NCI-H748 treated with DMSO at 0.1 percent for 48 hours (cell line): Measurements from ENCODE around the gene GPRC5C.

Experiments used
- DNase-seq: peaks from one replicate; lab custom pipeline; 2025; lab: John Stamatoyannopoulos, UW

The GPRC5C gene

DNA sequence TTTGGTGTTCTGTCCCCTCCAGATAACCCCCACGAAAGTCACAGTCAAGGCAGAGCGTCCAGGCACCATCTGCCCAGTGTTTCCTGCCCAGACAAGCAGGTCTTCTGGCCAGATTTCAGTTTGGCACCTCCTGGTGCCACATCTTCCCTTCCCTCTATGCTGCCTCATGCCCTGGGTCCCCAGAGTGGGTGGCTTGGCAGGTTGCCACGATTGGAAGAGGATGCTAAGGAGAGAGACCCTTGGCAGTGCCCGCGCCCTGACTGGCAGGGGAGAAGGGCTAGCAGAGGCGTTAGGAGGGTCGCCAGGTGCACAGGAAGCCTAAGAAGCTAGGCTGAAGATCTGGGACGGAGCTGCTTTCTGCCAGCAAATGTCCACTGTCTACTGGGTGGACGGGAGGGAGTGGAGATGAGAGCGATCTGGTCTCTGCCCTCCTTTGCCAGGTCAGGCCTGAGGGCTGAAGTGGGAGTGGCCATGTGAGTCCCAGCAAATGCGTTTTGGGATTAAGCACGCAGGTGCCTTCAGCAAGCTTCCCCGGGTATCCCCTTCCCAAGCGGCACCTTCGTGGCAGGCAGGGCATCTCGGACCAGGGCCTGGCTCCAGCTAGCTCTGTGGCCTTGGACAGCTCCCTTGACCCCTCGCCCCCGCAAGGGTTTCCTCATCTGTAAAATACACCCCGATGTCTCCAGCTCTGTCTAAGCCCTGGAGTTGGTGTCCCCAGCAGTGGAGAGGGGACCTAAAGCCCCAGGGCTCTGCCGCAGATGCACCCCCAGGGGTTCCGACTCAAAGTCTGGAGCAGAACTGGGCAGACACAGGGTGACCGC lies 21.2 kb downstream of the GPRC5C start:
- DNase-seq = no peak

DNA sequence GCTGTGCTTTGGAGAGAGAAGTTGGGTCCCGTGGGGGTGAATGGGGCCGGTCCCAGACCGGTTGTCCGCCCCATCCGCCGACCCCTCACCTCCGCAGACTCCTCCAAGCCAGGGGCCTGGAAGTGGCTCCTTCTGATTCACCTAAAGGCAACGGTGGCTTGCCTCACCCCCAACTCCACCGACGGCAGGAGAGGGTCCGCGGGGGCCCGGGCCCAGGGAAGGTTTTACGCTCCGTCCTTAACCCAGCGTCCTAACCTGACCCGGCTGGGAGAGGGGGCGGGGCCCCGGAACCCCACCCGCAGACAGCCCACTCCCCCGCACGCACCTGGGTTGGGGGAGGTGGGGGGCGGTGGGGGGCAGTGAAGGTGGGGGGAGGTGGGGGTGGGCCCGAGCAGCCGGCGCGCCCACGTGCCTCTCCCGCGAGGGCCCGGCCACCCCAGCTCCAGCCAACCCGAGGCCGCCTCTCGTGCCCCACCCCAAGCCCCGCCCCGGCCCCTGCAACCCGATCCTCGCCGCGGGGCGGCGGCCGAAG lies 21.8 kb downstream of the GPRC5C start:
- DNase-seq = no peak

DNA sequence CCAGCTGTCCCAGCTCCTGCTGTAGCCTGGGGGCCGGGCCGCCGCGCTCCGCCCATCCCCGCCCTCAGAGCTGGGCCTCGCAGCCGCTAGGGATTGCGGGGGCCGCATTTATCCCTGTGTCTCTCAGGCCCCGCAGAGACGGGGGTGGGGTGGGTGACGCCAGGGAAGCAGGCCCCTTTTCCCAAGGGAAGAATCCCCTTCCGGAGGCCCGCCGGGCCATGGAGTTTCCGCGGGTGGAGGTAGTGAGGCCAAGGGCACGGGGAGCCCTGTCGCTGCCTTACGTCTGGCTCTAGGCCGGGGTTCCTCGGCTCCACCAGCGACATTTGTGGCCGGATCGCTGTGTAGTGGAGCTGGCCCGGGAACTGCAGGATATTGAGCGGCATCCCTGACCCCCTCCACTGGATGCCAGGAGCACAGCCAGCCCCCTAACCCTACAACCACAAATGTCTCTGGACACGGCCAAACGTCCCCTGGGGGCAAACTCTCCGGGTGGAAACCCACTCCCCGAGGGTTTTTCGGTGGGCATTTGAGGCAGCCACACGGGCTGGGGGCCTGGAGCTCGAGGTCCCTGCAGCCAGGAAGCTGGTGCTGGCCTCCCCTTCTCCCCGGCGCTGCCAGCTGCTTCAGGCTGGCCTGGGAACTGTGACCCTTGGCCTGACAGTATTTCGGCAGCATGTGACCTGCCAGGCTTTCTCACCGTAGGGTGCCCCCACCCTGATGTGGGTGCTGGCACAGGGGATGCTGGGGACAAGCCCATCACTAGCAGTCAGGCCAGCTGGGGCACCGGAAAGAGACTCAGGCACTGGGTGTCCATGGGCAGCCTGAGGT lies 22.5 kb downstream of the GPRC5C start:
- peak; percentile 57 for DNase-seq

DNA sequence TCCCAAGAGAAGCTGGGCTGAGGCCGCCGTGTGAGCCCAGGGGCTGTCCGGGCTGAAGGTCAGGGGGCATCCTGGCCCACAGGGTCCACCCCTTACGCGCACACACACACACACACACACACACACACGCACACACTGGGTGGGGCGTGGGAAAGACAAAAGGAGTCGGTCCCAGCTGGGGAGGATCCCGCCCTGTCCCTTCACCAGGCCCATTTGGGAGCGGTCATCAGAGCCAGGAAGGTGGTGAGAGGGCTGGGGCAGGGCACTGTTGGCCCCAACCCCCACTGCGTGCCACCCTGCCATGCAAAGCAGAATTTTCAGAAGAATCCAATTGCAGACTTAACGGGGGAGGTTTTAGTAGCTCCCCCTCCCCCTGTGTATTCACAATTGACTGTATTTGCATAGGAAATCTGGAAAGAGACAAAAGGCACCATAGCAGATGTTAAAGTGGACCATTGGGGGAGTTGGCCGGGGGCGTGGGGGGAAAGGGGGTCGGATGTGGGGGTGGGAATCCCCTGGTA lies 23.2 kb downstream of the GPRC5C start:
- no peak for DNase-seq

DNA sequence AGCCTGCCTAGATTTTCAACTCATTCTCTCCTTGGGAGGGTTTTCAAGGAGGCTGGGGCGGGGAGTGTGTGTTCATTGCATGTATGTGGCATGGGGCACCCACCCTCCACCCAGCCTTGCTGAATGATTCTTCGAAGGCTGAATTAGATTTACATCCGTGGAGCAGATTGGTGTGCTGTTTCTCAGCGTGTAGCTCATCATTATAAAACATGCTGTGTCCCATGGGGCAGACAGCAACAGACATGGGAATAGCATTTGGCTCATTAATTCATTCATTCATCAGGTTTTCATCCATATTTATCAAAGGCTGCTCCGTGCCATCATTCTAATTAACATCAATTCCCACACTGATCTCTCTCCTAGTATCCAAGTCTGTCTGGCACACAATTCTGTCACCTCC lies 23.9 kb downstream of the GPRC5C start:
- DNase-seq = no peak

DNA sequence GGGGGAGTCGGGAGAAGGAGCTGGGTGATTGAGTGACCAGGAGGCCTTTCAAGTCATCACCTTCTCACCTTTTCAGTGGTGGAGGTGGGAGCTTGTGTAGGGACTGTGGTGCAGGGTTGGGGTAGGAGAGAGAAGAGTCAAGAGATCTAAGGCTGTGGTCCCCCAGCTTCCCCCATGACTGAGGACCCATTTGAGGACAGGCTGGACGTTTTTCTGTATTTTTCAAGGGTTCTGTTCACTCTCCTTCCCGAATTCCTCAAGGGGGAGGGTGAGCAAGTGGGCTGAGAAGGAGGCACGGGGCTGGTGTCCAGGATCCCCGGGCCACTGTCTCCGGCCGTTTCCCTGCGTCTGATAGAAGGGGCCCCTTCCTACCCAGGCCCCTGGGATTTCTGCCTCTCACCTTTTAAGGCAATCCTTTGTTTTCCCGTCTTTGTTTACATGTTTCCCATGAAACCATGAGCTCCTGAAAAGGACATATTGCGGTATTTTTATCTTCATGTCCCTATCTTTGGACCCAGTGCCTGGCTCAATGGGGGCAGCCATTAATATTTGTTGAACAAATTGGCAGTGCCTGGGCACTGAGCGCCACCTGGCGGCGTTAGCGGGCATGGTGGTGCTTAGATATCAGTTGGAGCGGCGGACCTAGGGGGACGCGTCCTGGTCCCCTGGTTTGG lies 25.4 kb downstream of the GPRC5C start:
- peak; percentile 7 for DNase-seq

DNA sequence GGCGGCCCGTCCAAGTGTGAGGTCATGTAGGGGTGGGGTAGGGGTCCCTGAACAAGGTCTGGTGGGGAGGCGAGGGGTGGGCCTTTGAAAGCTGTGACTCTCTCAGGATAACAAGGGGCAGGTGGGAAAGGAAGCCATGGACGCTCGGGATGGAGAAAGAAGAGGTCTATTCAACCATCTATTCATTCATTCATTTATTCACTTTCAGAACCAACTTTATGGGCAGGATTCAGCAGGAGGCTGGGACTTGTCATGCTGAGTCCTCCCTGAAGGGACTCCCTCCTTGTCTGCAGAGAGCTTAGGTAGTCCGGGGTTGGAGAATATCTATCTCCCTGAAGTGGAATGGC lies 25.9 kb downstream of the GPRC5C start:
- DNase-seq = no peak

DNA sequence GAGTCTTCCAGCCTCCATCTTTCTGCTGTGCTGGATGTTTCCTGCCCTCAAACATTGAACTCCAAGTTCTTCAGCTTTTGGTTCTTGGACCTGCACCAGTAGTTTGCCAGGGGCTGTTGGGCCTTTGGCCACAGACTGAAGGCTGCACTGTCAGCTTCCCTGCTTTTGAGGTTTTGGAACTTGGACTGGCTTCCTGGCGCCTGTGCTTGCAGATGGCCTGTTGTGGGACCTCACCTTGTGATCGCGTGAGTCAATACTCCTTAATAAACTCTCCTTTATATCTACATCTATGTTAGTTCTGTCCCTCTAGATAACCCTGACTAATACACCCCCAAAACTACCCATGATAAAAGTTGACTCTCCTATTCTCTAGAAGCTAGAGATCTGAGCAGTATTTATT lies 26.9 kb downstream of the GPRC5C start:
- no peak for DNase-seq

DNA sequence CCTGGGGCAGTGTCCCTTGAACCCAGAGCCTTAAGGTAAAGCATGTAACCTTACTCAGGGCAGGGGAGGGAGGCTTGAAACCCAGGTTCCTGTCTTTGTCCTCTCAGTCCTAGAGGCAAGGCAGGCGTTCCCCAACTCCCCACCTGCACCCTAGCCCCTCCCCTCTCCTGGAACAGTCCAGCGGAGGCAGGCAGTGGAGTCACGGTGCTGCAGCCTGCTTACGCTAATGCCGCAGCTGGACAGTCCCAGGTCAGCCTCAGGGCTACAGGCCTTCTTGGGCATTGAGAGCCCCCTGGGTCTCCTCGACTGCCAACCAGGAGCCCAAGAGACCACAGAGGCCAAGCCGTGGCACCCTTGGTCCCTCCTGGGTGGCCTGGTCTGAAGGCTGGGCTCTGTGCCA lies 27.7 kb downstream of the GPRC5C start:
- no peak for DNase-seq

DNA sequence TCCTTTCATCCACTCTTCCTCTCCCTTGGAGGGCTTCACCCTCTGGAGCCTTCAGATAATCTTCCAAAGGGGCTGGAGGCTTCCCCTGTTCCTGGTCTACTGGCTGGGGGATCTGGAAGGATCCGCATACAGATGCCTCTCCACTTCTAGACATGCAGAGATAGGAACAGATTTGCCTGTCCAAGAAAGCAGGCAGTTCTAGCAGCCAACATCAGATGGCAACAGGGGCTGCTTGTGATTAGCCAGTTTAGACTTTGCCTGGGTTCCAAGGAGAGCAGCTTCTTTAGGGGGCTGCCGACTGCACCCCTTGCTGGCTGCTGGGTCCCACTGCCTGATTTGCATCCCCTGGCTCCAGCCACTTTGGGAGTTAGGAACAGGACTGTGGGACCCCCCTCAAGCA lies 28.4 kb downstream of the GPRC5C start:
- DNase-seq = no peak

DNA sequence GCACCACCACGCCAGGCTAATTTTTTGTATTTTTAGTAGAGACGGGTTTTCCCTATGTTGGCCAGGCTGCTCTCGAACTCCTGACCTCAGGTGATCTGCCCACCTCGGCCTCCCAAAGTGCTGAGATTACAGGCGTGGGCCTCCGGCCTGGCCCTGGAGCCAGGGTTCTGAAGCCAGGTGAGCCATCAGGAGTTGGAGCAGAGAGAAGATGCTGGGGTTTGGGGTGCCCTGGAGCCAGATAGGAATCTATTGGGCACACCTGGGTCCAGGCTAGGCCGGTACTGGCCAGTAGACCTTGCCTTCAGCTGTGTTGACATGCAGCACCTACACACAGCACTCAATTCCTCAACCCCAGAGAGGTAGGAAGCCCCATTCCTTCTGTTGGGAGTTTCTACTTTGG lies 29.1 kb downstream of the GPRC5C start:
- DNase-seq = no peak

DNA sequence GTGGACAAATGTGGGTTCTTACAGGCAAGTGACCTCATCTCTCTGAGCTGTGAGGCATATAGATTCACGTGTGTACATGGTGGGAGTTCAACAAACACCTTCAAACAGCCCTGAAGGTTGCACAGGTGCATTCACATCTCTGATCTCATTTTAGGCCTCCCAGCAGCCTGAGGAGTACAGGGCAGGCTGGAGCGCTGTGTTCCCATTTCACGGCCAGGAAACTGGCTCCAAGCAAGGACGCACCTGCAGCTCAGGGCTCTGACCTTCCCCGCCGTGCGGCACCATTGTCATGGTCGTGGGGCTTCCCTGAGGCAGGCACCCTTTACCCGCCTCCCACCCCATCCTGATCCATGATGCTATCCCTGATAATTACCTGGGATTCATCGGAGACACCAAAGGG lies 29.7 kb downstream of the GPRC5C start:
- DNase-seq = no peak

DNA sequence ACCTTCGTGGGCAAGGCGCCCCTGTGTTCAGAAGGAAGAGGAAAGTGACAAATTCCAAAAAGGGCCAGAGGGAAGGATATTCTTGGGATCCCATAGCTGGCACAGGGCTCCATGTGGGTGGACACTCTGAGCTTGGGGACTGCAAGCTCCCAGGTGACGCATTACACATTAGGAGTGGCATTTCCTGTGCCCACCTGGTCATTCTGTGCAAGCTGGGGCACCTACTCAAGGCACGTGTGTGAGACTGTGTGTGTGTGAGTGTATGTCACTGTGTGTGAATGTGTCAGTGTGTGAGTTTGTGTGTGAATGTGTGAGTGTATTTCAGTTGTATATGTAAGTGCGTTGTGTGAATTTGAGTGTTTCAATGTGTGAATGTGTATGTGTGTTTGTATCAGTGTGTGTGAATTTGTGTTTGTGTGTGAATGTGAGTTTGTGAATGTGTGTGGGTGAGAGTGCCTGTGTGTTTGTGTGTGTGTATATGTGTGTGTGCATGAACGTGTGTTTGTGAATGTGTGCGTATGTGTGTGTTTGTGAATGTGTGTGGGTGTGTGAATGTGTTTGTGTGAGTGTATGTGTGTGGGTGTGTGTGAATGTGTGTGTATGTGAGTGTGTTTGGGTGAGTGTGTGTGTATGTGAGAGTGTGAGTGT lies 33.0 kb downstream of the GPRC5C start:
- no peak for DNase-seq

DNA sequence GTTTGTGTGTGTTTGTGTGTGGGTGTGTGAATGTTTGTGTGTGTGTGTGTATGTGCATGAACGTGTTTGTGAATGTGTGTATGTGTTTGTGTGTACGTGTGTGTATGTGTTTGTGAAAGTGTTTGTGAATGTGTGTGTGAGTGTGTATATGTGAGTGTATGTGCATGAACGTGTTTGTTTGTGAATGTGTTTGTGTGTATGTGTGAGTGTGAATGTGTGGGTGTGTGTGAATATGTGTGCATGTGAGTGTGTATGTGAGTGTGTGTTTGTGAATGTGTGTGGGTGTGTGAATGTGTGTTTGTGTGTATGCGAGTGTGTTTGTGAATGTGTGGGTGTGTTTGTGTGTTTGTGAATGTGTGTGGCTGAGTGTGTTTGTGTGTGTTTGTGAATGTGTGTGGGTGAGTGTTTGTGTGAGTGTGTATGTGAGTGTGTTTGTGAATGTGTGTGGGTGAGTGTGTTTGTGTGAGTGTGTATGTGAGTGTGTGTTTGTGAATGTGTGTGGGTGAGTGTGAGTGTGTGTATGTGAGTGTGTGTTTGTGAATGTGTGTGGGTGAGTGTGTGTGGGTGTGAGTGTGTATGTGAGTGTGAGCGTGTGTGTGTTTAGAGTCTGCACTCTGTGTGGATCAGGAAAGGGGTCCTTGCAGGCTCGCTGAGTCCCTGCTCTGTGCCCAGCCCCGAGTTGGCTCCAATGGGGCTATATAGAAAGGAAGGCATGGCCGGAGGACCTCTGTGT lies 33.7 kb downstream of the GPRC5C start:
- DNase-seq = no peak

DNA sequence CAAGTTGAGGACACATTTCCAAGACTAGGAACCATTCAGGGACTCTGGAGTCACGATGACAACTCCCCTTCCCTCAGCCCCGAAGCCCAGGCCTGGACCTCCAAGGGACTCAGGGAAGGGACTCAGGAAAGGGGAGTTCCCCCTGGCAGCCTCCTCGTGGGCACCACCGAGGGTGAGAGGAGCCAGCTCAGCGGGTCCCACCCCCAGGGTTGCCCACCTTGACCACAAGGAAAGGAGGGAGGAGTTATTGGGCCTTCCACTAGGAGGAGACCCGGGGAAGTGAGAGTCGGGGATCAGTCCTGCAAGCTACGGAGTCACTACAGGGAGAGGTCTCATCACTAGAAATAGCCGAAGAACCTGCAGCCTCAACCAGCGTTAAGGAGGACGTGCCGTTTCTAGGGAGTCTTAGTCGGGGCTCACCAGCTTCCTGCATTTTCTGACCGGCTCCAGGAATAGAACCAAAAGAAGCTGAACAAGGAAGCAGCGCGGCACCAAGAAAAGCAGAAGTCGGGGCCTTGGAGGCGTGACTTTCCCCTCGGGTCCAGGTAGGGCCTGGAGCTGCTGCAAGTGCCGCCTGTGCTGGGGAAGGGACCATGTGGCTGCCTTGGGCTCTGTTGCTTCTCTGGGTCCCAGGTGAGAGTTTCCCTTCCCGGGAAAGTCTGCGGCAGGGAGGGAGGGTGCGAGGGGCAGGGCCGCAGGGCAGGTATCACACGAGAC lies 34.4 kb downstream of the GPRC5C start, which contains the start of gene CD300A:
CD300A (plus strand) TSS at position 524 of the 717 bp plus-strand sequence; CDS start at position 594, 70 bp downstream.
- no peak for DNase-seq

DNA sequence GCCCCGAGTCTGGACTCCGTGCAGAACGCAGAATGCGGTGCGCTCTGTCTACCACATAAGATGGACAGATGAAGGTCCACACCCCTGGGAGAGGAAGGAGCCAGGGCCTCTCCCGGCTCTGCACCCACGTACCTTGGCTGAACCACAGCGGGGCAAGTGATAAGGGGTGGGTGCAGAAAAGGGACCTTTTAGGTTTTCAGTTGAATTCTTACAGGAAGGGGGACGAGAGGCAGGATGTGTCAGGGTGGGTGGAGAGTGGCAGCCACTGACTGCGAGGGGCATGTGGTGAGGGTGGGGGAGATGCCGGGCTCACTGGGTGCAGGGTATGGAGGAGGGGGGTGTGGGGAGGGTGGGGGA lies 34.9 kb downstream of the GPRC5C start:
- no peak for DNase-seq

DNA sequence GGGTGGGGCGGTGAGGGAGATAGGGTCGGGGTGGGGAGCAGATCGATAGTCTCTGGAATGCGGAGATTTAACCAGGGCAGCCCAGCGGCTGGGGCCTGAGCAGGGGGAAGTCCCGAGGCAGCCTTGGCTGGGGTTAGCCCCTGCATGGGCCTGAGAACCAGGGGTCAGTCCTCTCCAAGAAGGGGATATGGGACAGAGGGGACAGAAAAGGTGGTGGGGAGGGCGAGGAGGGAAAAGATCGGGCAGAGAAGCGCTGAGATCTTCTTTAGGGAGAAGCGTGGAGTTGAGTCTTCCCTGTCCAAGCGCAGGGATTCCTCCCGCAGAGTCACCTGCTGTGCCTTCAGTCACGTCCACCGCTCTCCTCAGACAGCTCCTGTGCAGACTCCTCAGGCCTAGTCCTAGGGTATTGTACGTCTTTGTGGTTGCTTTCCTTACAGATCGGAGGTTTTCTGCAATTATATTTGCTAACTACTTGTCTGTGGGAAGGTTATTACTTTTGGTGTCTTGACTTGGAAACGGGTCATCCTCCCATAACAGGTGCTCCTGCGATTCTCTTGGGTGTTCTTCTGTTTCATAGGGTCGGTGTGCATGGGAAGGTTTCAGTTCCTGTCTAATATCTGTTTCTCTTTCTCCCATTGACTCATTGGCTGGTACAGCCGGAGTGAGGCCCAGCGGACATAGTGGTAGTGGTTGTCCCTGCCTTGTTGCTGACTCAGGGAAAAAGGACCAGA lies 35.5 kb downstream of the GPRC5C start:
- DNase-seq = no peak

DNA sequence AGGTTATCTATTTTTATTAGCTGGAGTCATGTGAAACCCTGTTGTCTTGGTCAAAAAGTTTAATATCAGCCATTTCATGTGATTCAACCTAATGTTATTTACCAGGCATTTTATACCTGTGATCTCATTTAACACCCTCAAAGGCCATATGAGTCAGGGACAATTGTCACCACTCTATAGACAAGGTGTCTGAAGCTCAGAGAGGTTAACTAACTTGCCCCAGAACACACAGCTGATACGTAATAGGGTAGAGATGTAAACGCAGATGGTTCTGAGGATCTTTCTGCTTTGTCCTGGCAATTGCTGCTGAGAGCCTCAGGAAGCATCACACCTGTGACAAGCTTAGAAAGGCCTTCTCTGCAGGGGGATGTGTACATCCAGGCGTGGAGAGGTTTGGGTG lies 39.5 kb downstream of the GPRC5C start:
- DNase-seq = no peak

DNA sequence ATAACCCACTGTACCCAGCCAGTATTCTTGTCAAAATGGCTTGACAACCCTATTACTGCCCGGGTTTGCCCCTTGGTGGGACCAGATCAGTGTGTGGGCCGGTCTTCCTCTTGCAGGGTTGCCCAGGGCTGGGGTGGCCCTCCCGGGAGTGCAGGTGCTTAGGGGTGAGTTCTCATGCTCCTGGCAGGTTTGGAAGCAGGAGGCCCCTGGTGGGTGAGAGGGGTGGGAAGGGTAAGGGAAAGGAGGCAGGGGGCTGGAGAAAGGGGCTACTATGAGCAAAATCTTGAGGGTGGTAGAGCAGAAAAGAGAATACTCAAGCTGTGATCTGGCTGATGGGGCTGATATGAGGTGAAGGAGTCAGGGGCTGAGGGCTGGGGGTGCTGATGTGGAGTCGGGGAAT lies 41.0 kb downstream of the GPRC5C start:
- DNase-seq = no peak

DNA sequence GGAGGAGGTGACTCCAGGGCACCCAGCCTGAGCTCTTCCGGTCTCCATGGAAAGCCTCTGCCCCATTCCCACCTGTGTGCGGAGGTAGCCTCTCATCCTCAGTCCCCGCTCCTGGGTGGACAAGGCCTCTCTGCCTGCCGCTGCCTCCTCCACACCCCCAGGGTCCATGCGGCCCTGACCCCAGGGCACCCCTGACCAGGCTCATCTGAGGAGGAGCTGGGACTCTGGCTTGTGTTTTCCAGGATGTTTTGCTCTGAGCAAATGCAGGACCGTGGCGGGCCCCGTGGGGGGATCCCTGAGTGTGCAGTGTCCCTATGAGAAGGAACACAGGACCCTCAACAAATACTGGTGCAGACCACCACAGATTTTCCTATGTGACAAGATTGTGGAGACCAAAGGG lies 41.4 kb downstream of the GPRC5C start:
- DNase-seq = no peak
